Subcutaneous preadipocyte (primary cell): ENCODE results near the gene NLRP7. TPM values are rescaled to one million over a fixed set of nuclear protein-coding genes. Genes with fewer than 3 reads are reported as not detected.

Experiments used
- small RNA-seq: library from RNA; depleted of rRNA; stranded (forward); fragments of <200 nt; gene quantifications from one replicate; pipeline ENCODE3, GENCODE V24; 2012
- total RNA-seq: library from RNA; depleted of rRNA; stranded (reverse); fragments of >200 nt; gene quantifications from 2 replicates; pipeline ENCODE4 v1.2.3, GENCODE V29; 2012

Gene NLRP7
- total RNA-seq: not detected in 2 replicates

GRCh38 chr19:54947381-54947780 lies at the start of gene NLRP7:
TSS of gene NLRP7 (minus strand) at chr19:54947530.

DNA sequence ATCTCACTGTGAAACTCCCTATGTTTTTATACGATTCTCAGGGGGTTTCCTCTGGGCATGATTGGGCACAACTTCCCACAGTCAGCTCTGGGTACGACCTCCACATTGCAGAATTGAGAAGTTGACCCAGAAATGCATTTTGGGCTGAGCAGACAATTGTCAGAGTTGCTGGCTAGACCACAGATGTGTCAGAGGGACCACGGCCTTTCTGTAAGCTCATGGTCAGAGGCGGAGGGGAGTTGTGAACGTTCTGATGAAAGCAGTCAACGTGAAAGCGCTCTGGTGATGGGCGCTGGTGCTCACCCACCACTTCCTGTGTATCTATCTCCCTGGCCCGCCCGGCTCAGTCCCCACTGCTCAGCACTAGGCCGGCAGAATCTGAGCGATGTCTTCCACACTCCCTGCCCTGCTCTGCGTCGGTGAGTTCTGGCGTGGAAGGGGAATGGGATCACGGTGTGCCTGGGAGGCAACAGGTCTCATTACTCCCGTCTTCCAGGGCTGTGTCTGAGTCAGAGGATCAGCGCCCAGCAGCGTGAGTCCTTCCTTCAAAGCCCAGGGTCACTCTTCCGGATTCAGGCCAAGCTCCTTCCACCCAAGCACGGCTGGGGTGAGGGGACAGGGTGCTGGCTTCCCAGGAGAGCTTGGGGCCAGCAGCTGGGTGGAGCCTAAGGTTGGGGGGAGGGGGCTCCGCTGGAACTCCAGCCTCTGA lies 41.4 kb downstream of the NLRP7 start, which contains the start of gene NCR1:
NCR1 (plus strand) TSS at position 346 of the 709 bp plus-strand sequence; CDS start at position 386, 40 bp downstream.

GRCh38 chr19:54873990-54874389 lies 73.3 kb downstream of the NLRP7 start, which contains the start of gene FCAR:
TSS of gene FCAR (plus strand) at chr19:54874235. CDS start at chr19:54874290, 55 bp downstream.

Small RNA genes lying within 50 kb of the gene (small RNA-seq; reads per million reads assigned to genes)
- not detected for gene AC011476.8

Other genes with a start within 250 kb of the NLRP7 start
- not detected in 2 replicates for gene KIR3DL3, start 223.1 kb downstream of the NLRP7 start, total RNA-seq
- not detected in 2 replicates for gene KIR2DL3, start 209.0 kb downstream of the NLRP7 start, total RNA-seq
- gene KIR2DL1, start 177.7 kb downstream of the NLRP7 start, total RNA-seq: not detected in 2 replicates
- not detected in 2 replicates for gene KIR2DL4, start 143.9 kb downstream of the NLRP7 start, total RNA-seq
- gene KIR3DL1, start 131.1 kb downstream of the NLRP7 start, total RNA-seq: not detected in 2 replicates
- gene KIR2DS4, start 114.9 kb downstream of the NLRP7 start, total RNA-seq: not detected in 2 replicates
- gene KIR3DL2, start 97.1 kb downstream of the NLRP7 start, total RNA-seq: not detected in 2 replicates
- not detected in 2 replicates for gene FCAR, start 73.3 kb downstream of the NLRP7 start, total RNA-seq
- gene NCR1, start 41.4 kb downstream of the NLRP7 start, total RNA-seq: not detected in 2 replicates
- under 0.01 and 0.37 TPM in 2 replicates for gene NLRP2, start 18.8 kb upstream of the NLRP7 start, total RNA-seq
- gene GP6, start 90.7 kb upstream of the NLRP7 start, total RNA-seq: not detected in 2 replicates
- gene RDH13, start 115.6 kb upstream of the NLRP7 start, total RNA-seq: 11.0 and 14.3 TPM in 2 replicates
- 0.98 TPM in 1 of 2 replicates, not detected in the other for gene EPS8L1, start 128.3 kb upstream of the NLRP7 start, total RNA-seq
- 39.3 and 55.1 TPM in 2 replicates for gene PPP1R12C, start 170.1 kb upstream of the NLRP7 start, total RNA-seq
- 0.73 and 2.9 TPM in 2 replicates for gene TNNT1, start 201.7 kb upstream of the NLRP7 start, total RNA-seq
- 0.37 TPM in 1 of 2 replicates, not detected in the other for gene TNNI3, start 210.2 kb upstream of the NLRP7 start, total RNA-seq
- 0.59 and 1.5 TPM in 2 replicates for gene DNAAF3, start 219.1 kb upstream of the NLRP7 start, total RNA-seq
- 0.39 and 1.1 TPM in 2 replicates for gene SYT5, start 232.8 kb upstream of the NLRP7 start, total RNA-seq